SU-DHL-6 (cell line): ENCODE measurements around the gene PDZD2.

Experiments used
- H2AFZ ChIP-seq: fragments of 200-600 bp; sonication (generic); 2 replicates; pipeline ENCODE4 v1.6.1; 2014; ENCODE audit warnings: low read depth, mild to moderate bottlenecking, moderate library complexity, mixed read lengths, antibody characterized with exemption, low read length; ENCODE audit not compliant: severe bottlenecking
- H3F3A ChIP-seq: fragments of 200-600 bp; shearing (Covaris generic); 2 replicates; pipeline ENCODE4 v1.6.0; 2016; ENCODE audit warnings: antibody characterized with exemption, mild to moderate bottlenecking; ENCODE audit not compliant: insufficient read depth
- H3K27ac ChIP-seq: fragments of 200-600 bp; sonication (generic); 2 replicates; pipeline ENCODE4 v1.5.1; 2016; ENCODE audit warnings: low read depth, mild to moderate bottlenecking, low read length, moderate library complexity, mixed read lengths
- H3K27me3 ChIP-seq: fragments of 200-600 bp; sonication (generic), shearing (Covaris generic); 2 replicates; pipeline ENCODE4 v1.6.0; 2014; ENCODE audit warnings: mild to moderate bottlenecking, low read length
- H3K36me3 ChIP-seq: fragments of 200-600 bp; sonication (generic); 2 replicates; pipeline ENCODE4 v1.6.1; 2014; ENCODE audit warnings: mild to moderate bottlenecking, low read length, mixed read lengths
- H3K4me2 ChIP-seq: fragments of 300-600, 200-600 bp; shearing (Covaris generic), sonication (generic); 2 replicates; pipeline ENCODE4 v1.6.0; 2014; ENCODE audit warnings: low read length, low read depth, mild to moderate bottlenecking; ENCODE audit not compliant: poor library complexity, severe bottlenecking
- H3K4me3 ChIP-seq: fragments of 200-600 bp; sonication (generic); 2 replicates; pipeline ENCODE4 v1.5.1; 2014; ENCODE audit warnings: antibody characterized with exemption, low read length, mild to moderate bottlenecking, mixed read lengths; ENCODE audit not compliant: insufficient read depth, poor library complexity, severe bottlenecking
- H3K79me2 ChIP-seq: fragments of 200-600 bp; sonication (generic); 2 replicates; pipeline ENCODE4 v1.6.1; 2014; ENCODE audit warnings: mild to moderate bottlenecking, low read length, moderate library complexity; ENCODE audit not compliant: insufficient read depth
- H3K9ac ChIP-seq: fragments of 200-600 bp; sonication (generic); 2 replicates; pipeline ENCODE4 v1.7.0; 2014; ENCODE audit warnings: mild to moderate bottlenecking, low read length
- H3K9me2 ChIP-seq: fragments of 200-600 bp; sonication (generic); replicated peaks from 2 replicates; pipeline ENCODE4 v1.6.1; 2014; ENCODE audit warnings: low read length; ENCODE audit not compliant: insufficient read depth
- H3K9me3 ChIP-seq: fragments of 200-600 bp; sonication (generic); 2 replicates; pipeline ENCODE4 v1.6.1; 2014; ENCODE audit warnings: low read length, mixed read lengths; ENCODE audit not compliant: insufficient read depth
- H4K20me1 ChIP-seq: fragments of 200-600 bp; sonication (generic); 2 replicates; pipeline ENCODE4 v1.6.1; 2014; ENCODE audit warnings: low read depth, mild to moderate bottlenecking, antibody characterized with exemption, low read length, moderate library complexity, mixed read lengths
- CTCF ChIP-seq: fragments of 200-600 bp; sonication (generic); IDR thresholded peaks from one replicate; pipeline ENCODE4 v1.5.1; 2017; ENCODE audit warnings: antibody characterized with exemption, mild to moderate bottlenecking, low read length, moderate library complexity; ENCODE audit not compliant: insufficient read depth, poor library complexity, severe bottlenecking
- EZH2phosphoT487 ChIP-seq: fragments of 200-600 bp; sonication (generic), shearing (Covaris generic); conservative IDR thresholded peaks from 2 replicates; pipeline ENCODE4 v1.6.1; 2018; ENCODE audit warnings: mild to moderate bottlenecking, antibody characterized with exemption, low read length, moderate library complexity, mixed read lengths

Gene PDZD2

GRCh38 chr5:31941151-31941755 lies 302.3 kb downstream of the PDZD2 start:
- Histone ChIP-seq H3K27me3 (no peaks in the 10 kb centered on the region), H3K79me2 (no peaks in the 10 kb centered on the region), H3K27ac (no peak overlapping the region), H3K4me3 (no peak overlapping the region), H2AFZ (no peak overlapping the region), H3F3A (no peaks in the 10 kb centered on the region), H3K9me2 (no peaks in the 10 kb centered on the region), H3K9ac (no peak overlapping the region), H3K9me3 (no peaks in the 10 kb centered on the region), H3K4me2 (no peak overlapping the region), H3K36me3 (no peaks in the 10 kb centered on the region), H4K20me1 (no peaks in the 10 kb centered on the region)
- no peak for TF ChIP-seq EZH2phosphoT487

GRCh38 chr5:31942546-31942945 lies 303.6 kb downstream of the PDZD2 start:
- no peaks in the 10 kb centered on the region for H3K79me2 ChIP-seq
- no peaks in the 10 kb centered on the region for H3K27me3 ChIP-seq
- no peaks in the 10 kb centered on the region for H3F3A ChIP-seq
- H3K4me2 ChIP-seq = no peak overlapping the region
- no peak overlapping the region for H3K9ac ChIP-seq
- H4K20me1 ChIP-seq = no peaks in the 10 kb centered on the region
- no peaks in the 10 kb centered on the region for H3K9me3 ChIP-seq
- no peaks in the 10 kb centered on the region for H3K36me3 ChIP-seq
- no peak overlapping the region for H3K4me3 ChIP-seq
- H3K27ac ChIP-seq = no peak overlapping the region
- no peak for TF ChIP-seq EZH2phosphoT487
- TF ChIP-seq CTCF = no peak
- no peak overlapping the region for H2AFZ ChIP-seq
- no peaks in the 10 kb centered on the region for H3K9me2 ChIP-seq

DNA sequence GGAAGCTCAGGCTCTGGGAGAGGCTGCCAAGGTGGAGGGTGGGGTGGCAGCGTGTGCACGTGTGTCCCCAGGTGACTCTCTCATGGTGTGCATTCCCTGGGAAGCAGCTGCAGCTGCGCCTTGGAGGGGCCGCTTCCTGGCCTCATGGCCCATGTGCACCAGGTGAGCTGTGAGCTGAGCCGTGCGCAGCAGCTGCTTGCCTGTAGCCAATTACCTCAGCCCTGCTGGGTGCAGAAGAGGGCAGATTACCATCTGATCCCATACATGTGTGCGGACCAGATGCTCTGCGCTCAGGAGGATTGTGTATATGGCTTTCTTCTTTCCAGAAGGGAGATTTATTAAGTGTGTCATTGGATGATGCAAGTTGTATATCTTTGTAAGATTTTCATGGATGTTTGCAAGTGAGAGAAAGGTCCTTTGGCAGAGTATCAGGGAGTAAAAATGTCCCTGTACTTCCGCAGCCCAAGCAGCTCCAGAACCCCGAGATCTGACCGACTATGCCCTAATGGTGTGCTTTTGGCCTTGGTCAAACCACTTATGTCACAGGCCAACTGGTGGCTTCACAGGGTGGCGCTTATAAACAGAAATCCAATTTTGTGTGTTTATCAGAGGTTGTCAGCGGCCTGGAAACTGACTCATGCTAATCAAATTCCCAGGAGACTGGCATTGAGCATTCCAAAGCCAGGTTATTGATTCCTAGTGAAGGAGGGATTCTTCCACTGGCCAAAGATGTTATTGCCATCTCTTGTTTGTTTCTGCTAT lies 305.9 kb downstream of the PDZD2 start:
- H3K9ac ChIP-seq = no peak overlapping the region

More for the DNA sequence above, 305.9 kb downstream of the PDZD2 start:
- Histone ChIP-seq H3F3A (no peaks in the 10 kb centered on the region), H2AFZ (no peak overlapping the region), H3K9me3 (no peaks in the 10 kb centered on the region), H3K36me3 (no peaks in the 10 kb centered on the region), H3K4me2 (no peak overlapping the region), H4K20me1 (no peaks in the 10 kb centered on the region), H3K79me2 (no peaks in the 10 kb centered on the region), H3K4me3 (no peak overlapping the region), H3K27me3 (no peaks in the 10 kb centered on the region), H3K27ac (no peak overlapping the region), H3K9me2 (no peaks in the 10 kb centered on the region)
- TF ChIP-seq CTCF (no peak), EZH2phosphoT487 (no peak)
